ENCODE results near the gene DNAJB9.

Gene DNAJB9

DNA sequence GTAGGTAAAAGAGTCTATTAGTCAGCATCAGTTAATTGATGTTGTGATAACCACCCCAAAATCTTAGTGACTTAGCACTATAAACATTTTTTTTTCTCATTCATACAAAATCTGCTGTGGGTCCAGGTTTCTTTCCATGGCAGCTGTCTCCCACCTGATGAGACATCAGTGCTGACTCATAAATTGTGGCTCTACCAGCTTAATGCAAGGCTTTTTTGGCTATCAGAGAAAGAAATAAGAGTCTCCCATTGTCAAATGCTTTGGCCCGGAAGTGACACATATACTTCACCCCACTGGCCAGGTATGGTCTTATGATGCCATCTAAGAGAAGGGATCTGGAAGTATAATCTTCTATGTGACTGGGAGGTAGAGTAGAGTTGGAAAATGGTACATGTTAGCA is 14.5 kb downstream of the DNAJB9 start:
- TF ChIP-seq FOXP2 (optimal IDR thresholded peaks at IDR 0.05; ENCODE audit: borderline replicate concordance, extremely low read depth, extremely low read length, insufficient read depth) (no peak), POLR2AphosphoS5 (IDR thresholded peaks at IDR 0.05; ENCODE audit: low read depth, low read length) (no peak), REST (IDR thresholded peaks at IDR 0.05; ENCODE audit: insufficient read depth in 1 of 2, low read depth in 2 of 2, low read length in 2 of 2) (no peak), TAF1 (IDR thresholded peaks at IDR 0.05; ENCODE audit: borderline replicate concordance, insufficient read depth, low read length) (no peak)

- no peak for TF ChIP-seq TAF1 (IDR thresholded peaks at IDR 0.05; ENCODE audit: borderline replicate concordance, insufficient read depth, low read length)
- no peak for TF ChIP-seq POLR2AphosphoS5 (IDR thresholded peaks at IDR 0.05; ENCODE audit: low read depth, low read length)
- TF ChIP-seq SIN3A (IDR thresholded peaks at IDR 0.05; ENCODE audit: borderline replicate concordance, insufficient read depth, low read length) = no peak
- no peak for TF ChIP-seq FOXP2 (optimal IDR thresholded peaks at IDR 0.05; ENCODE audit: borderline replicate concordance, extremely low read depth, extremely low read length, insufficient read depth)
- TF ChIP-seq REST (IDR thresholded peaks at IDR 0.05; ENCODE audit: insufficient read depth in 1 of 2, low read depth in 2 of 2, low read length in 2 of 2) = no peak
Observed at GRCh38 chr7:108585843-108586242, 16.2 kb downstream of the DNAJB9 start.

DNA sequence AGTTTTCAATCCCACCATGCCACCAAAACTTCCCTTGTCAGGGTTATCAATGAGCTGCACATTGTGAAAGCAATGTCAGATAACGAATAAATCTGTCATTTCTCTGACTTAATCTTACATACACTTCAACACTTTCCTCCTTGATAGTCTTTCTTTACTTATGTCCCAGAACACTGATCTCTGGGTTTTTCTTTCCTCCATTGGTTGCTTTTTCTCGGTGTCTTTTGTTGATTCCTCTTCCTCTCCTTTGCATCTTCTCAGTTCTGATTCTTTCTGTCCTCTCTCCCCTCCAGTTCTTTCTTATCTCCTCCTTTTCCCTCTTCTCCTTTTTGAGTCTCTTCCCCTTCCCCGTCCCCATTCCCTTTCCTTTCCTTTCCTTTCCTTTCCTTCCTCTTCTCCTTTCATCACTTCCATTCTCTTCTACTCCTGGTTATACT is 16.6 kb downstream of the DNAJB9 start:
- no peak for TF ChIP-seq REST (IDR thresholded peaks at IDR 0.05; ENCODE audit: insufficient read depth in 1 of 2, low read depth in 2 of 2, low read length in 2 of 2)
- no peak for TF ChIP-seq FOXP2 (optimal IDR thresholded peaks at IDR 0.05; ENCODE audit: borderline replicate concordance, extremely low read depth, extremely low read length, insufficient read depth)
- no peak for TF ChIP-seq POLR2AphosphoS5 (IDR thresholded peaks at IDR 0.05; ENCODE audit: low read depth, low read length)
- TF ChIP-seq TAF1 (IDR thresholded peaks at IDR 0.05; ENCODE audit: borderline replicate concordance, insufficient read depth, low read length) = no peak
- TF ChIP-seq SIN3A (IDR thresholded peaks at IDR 0.05; ENCODE audit: borderline replicate concordance, insufficient read depth, low read length) = no peak

GRCh38 chr7:108589199-108589598 is 19.5 kb downstream of the DNAJB9 start:
- no peak for TF ChIP-seq POLR2AphosphoS5 (IDR thresholded peaks at IDR 0.05; ENCODE audit: low read depth, low read length)
- TF ChIP-seq SIN3A (IDR thresholded peaks at IDR 0.05; ENCODE audit: borderline replicate concordance, insufficient read depth, low read length) = no peak
- no peak for TF ChIP-seq REST (IDR thresholded peaks at IDR 0.05; ENCODE audit: insufficient read depth in 1 of 2, low read depth in 2 of 2, low read length in 2 of 2)

DNA sequence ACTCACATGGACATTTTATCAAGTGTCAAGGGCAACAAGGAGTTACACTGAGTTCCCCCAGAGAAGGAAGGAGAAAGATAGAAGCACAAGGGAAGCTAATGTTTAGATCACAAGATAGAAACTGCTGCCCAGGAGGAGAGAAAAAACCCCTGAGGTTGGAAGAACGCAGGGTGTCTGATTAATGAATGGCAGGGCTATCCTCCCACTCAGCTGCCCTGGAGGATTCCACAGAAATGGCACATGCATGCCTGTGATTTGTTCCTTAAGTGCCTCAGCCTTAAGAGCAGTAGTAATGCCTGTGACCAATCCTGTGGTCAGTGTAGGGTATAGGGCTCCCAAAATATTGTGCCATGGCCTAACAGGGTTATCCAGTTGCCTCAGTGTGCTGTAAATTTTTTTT is 20.2 kb downstream of the DNAJB9 start:
- TF ChIP-seq POLR2AphosphoS5 (IDR thresholded peaks at IDR 0.05; ENCODE audit: low read depth, low read length) (no peak), FOXP2 (optimal IDR thresholded peaks at IDR 0.05; ENCODE audit: borderline replicate concordance, extremely low read depth, extremely low read length, insufficient read depth) (no peak), SIN3A (IDR thresholded peaks at IDR 0.05; ENCODE audit: borderline replicate concordance, insufficient read depth, low read length) (no peak), REST (IDR thresholded peaks at IDR 0.05; ENCODE audit: insufficient read depth in 1 of 2, low read depth in 2 of 2, low read length in 2 of 2) (no peak), TAF1 (IDR thresholded peaks at IDR 0.05; ENCODE audit: borderline replicate concordance, insufficient read depth, low read length) (no peak)
